NCI-H2196 treated with DMSO at 0.1 percent for 48 hours (cell line): ENCODE results near the gene SGPL1.
A peak's percentile ranks its signal among the peaks of the same experiment; 100 is the strongest.

ENCODE experiments used
- DNase-seq: peaks from one replicate; lab custom pipeline; 2025; ENCODE audit not compliant: unreplicated experiment; lab: John Stamatoyannopoulos, UW

The SGPL1 gene

DNA sequence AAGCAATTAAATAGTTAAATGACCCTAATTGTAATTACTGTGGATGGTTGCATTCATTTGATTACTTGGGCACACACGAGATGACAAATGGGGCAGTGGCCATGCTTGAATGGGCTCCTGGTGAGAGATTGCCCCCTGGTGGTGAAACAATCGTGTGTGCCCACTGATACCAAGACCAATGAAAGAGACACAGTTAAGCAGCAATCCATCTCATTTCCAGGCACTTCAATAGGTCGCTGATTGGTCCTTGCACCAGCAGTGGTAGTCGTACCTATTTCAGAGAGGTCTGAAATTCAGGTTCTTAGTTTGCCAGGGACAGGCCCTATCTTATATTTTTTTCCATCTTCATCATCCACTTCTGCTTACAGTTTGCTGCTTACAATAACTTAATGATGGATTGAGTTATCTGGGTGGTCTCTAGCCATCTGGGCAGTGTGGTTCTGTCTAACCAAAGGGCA is 64.4 kb downstream of the SGPL1 start:
- DNase-seq, result peak; percentile 24

- no peak for DNase-seq
Observed at GRCh38 chr10:70884741-70885140, 69.0 kb downstream of the SGPL1 start.

- no peak for DNase-seq
Observed at GRCh38 chr10:70885481-70885880, 69.7 kb downstream of the SGPL1 start.

DNA sequence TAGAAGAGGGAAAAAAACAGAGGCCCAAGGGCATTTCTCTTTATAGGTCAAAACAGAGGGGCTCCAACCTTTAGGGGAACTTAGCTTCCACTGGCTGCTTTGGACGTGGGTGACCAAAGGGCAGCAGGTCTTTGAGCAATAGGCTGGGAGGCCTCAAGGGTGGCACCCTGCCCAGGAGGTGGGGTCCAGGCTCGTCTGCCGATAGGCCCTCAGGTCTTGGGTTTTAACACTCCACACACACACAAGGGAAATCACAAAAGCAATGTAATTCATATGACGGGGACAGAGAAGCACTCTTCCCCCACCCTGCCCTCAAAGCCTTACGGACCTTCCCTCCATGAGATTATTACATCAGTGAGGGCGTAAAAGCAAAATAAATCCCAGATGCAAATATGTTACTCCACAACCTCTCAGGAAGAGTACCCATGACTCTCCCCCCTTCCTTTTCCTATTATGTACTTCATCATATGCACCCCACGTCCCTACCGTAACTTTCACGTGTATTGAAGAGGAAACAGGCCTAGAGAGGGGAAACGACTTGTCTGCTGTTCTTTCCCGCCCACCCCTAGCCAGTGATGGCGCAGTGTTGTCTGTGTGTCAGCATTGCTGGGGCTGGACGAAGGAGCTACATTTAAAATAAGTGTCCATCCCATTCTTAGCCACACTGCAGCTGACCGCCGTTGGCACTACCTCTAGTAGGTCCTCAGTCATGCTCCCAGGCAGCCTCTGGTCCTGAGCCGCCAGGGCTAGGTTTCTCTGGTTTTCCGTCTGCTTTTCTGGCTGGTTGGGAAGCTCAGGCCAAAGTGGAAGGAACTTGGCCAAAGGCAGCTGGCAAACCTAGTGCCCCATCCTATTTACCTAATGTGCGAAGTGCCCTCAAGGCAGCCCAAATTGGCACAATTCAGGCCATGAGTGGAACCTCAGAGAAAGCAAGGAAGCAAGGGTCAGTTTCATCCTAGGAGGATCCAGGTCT is 70.5 kb downstream of the SGPL1 start:
- no peak for DNase-seq

- DNase-seq, result no peak
Observed at GRCh38 chr10:70886921-70887665, 71.3 kb downstream of the SGPL1 start.

- no peak for DNase-seq
Observed at GRCh38 chr10:70887804-70888800, 72.4 kb downstream of the SGPL1 start, which contains the start of gene PCBD1. TSS of gene PCBD1 (minus strand) at chr10:70888565. CDS start at chr10:70888533, 32 bp downstream.

DNA sequence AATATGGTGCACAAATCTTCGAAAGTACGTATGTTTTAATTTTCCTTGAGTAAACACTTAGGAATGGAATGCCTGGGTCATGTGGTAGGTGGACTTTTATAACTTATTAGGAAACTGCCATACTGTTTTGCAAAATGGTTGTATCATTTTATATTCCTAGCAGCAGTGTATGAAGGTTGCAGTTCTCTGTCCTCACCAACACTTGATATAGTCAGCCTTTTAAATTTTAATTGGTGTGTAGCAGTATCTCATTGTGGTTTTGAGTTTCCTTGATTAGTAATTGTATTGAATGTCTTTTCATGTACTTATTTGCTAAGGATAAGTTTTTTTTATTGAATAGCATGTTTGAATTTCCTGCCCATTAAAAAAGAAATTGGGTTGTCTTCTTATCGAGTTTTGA is 73.5 kb downstream of the SGPL1 start:
- DNase-seq, result no peak

- DNase-seq, result no peak
Observed at GRCh38 chr10:70890917-70891431, 75.2 kb downstream of the SGPL1 start.

DNA sequence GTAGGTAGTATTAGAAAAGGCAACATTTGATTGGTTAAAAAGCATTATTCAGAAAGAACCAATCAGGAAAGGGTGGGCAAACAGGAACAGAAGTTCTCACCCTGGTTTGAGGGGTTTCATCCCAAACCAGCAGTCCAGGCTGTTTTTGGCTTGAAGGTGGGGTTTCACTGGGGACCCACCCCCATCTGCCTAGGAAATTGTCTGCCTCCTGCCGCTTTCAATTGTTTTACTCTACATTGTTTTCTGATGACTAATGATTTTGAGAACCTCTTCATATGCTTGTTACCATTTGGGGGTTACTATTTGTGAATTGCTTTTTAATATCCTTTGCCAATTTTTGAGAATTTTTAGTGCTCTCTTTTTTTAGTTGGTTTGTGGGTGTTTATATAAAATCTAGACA is 75.9 kb downstream of the SGPL1 start:
- DNase-seq, result no peak

DNA sequence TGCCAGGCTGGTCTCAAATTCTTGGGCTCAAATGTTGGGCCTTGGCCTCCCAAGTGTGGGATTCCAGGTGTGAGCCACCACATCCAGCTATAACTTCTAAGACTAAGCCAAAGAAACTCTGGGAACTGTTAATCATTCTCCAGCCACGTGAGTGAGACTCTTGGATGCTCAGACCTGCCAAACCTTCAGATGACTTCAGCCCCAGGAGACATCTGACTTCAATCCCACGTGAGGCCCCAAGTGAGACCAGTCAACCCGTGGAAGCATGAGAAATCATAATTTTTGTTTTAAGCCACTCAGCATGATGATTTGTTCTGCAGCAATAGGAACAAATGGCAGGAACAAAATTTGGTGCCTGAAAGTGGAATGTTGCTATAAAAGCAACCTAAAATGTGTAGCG is 76.9 kb downstream of the SGPL1 start:
- DNase-seq, result no peak

- DNase-seq, result no peak
Observed at GRCh38 chr10:70893227-70894006, 77.7 kb downstream of the SGPL1 start.

DNA sequence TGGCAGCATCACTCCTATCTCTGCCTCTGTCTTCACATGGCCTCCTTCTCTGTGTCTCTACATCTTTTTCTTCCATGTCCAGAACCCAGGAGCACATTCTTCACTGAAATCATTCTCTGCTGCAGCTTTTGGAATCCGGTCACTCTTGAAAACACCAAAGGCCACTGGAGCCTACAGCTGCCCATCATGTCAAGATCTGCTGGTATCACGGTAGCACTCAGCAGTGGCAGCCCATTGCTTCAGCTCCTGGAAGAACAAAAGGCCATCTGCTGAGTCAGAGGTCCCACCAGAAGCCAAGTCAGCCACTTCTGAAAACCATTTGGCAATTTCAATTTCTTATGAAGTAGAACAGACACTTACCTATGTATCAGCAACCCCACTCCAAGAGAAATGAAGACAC is 78.7 kb downstream of the SGPL1 start:
- no peak for DNase-seq

DNA sequence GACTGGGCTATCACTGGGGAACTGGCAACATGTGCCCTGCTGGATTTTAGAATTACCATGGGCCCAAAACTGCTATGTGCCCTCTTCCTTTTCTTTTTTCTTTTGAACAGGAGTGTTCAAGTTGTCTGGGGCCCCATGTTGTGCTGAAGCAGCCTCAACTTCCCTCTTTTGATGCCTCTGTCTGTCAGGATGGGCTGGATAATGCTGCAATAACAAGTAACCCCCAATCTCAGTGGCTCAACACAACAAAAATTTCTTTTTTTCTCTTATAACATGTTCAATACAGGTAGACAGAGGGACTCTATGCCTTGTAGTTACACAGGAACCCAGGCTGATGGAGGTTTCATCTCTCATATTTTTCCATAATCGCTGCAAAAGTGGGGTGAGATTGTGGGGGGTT is 80.8 kb downstream of the SGPL1 start:
- DNase-seq, result no peak

GRCh38 chr10:70898687-70899086 is 82.9 kb downstream of the SGPL1 start:
- no peak for DNase-seq

- DNase-seq, result no peak
Observed at GRCh38 chr10:70899096-70899495, 83.3 kb downstream of the SGPL1 start.

DNA sequence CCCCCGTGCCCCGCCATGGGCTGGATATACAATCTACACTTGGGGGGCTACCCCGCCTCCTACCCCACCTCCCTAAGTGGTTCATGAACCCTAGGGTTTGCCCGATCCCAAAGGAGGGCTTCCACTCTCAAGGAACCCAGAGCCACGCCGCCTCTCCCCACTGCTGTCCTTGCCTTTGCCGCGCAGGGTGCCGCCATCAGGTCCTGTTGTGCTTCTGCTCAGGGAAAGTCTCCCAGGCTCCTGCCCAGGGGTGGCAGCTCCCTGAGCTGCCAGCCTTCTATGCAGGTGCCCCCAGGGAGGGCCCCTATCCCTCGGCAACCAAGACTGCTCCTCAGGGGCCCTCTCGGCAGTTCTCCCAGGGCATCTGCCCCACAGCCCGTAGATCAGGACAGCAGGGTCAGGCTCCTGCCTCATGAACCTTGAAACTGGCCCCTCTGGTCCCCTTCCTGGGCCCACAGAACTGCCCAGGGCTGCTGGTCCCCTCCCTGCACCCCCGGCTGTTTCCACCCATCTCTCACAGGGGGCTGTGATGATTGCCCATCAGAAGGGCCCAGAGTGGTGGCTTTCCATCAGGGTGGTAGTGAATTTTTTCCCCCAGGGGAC is 85.6 kb downstream of the SGPL1 start:
- no peak for DNase-seq

DNA sequence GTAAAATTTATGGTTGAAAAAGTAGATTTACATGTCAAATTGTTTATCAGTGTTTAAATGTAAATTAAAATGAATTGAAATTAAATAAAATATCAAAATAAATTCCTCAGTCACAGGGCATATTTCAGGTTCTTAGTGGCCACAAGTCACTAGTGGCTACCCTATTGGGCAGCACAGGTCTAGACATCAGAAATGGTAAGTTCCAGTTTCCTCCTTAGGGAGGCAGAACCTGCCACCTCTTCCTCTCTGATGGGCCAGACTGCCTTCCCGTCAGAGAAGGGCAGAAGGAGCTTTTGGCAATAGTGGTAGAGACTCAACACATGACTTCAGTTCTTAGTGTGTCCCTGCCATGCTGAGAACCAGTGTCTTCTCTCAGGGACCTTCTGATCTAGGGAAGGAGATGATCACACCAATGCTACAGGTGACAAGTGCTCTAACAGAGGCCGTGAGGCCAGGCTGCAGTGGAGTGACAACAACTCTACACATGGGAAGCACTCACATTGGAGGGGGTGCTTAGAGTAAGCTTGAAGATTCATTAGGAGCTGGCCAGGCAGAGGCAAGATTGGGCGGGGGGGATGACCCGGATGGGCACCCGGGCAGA is 87.0 kb downstream of the SGPL1 start:
- DNase-seq, result no peak

DNA sequence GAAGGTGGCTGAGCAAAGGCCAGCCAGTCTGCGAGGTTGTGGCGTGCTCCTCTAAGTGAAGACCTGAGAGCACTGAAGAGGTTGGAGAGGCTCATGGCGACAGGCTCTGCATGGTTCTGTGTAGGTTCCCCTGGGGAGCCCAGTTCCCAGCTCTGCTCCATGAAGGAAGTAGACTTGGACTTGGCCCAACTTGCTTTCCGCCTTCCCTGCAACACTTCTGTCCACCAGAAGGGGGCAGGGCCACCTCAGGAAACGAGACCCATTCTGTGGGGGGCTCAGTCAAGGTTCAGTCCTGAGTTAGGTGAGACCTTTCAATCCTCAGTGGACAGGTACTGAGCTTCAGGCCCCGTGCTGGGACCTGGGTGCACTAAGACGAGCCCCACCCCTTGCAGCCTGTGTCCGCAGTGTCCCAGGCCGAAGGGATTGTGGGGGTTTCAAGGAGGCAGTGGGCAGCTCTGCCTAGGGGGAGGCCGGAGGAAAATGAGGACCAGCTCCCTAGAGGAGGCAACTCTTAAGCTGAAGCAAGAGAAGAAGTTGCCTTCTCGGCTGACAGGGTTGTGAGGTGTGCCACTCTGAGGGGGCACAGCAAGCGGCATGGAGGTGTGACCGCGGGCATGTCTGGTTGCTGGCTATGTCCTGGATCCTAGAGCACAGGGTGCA is 87.6 kb downstream of the SGPL1 start:
- no peak for DNase-seq
